HG03097 (cell line): ENCODE measurements around the gene SLC6A13.
"Not testable (repeated sequence)": the region's sequence is repeated elsewhere in the genome, so short reads cannot be mapped to it uniquely, and the experiment has no call there.

Source experiments
- ATAC-seq: cut with Tn5 transposase; IDR thresholded peaks from one replicate; pipeline ENCODE4 v1.9.1; 2021; ENCODE audit not compliant: unreplicated experiment, low FRiP score

The SLC6A13 gene

GRCh38 chr12:218728-219590 is 43.7 kb downstream of the SLC6A13 start:
- no peak for ATAC-seq

GRCh38 chr12:218221-218620 is 44.4 kb downstream of the SLC6A13 start:
- no peak for ATAC-seq

GRCh38 chr12:217029-217428 is 45.6 kb downstream of the SLC6A13 start:
- ATAC-seq = not testable (repeated sequence)

- ATAC-seq = no peak
Measured at GRCh38 chr12:215116-215515, 47.5 kb downstream of the SLC6A13 start.

- no peak for ATAC-seq
Measured at GRCh38 chr12:214003-214741, 48.5 kb downstream of the SLC6A13 start, which contains the start of gene SLC6A12. Gene SLC6A12, minus strand, starts transcription at chr12:214157. Its CDS starts 4,171 bp downstream, at chr12:209986.

- no peak for ATAC-seq
Measured at GRCh38 chr12:213527-213932, 49.1 kb downstream of the SLC6A13 start.

- ATAC-seq = no peak
Measured at GRCh38 chr12:212715-213526, 49.7 kb downstream of the SLC6A13 start.

GRCh38 chr12:212415-212714 is 50.3 kb downstream of the SLC6A13 start:
- ATAC-seq = no peak

- ATAC-seq = no peak
Measured at GRCh38 chr12:211639-212414, 50.8 kb downstream of the SLC6A13 start.

- ATAC-seq = no peak
Measured at GRCh38 chr12:211142-211465, 51.5 kb downstream of the SLC6A13 start.

- ATAC-seq = no peak
Measured at GRCh38 chr12:210277-211141, 52.1 kb downstream of the SLC6A13 start.

- ATAC-seq = no peak
Measured at GRCh38 chr12:209851-210250, 52.8 kb downstream of the SLC6A13 start.

GRCh38 chr12:209246-209645 is 53.4 kb downstream of the SLC6A13 start:
- no peak for ATAC-seq

GRCh38 chr12:208813-209212 is 53.8 kb downstream of the SLC6A13 start:
- ATAC-seq = no peak

- no peak for ATAC-seq
Measured at GRCh38 chr12:207804-208203, 54.8 kb downstream of the SLC6A13 start.

- no peak for ATAC-seq
Measured at GRCh38 chr12:206746-207440, 55.7 kb downstream of the SLC6A13 start.

GRCh38 chr12:205026-205425 is 57.6 kb downstream of the SLC6A13 start:
- ATAC-seq = no peak

GRCh38 chr12:204261-204678 is 58.4 kb downstream of the SLC6A13 start:
- ATAC-seq = no peak
